Testis (tissue), 3 donors: ENCODE data around the gene MAN1A1. TPM values are rescaled to one million over a fixed set of nuclear protein-coding genes. Genes with fewer than 3 reads are reported as not detected.

Experiments used
- DNase-seq: peaks from one replicate; pipeline ENCODE4 v3.0.0-alpha.2; 2019
- H3K27ac ChIP-seq, 2 donors: fragments of 200-600 bp; sonication (generic); one replicate each; pipeline ENCODE4 v1.5.1; 2019
- H3K27me3 ChIP-seq: fragments of 200-600 bp; sonication (generic); one replicate; pipeline ENCODE4 v1.5.1; 2019
- H3K36me3 ChIP-seq: fragments of 200-600 bp; sonication (generic); one replicate; pipeline ENCODE4 v1.5.1; 2017; ENCODE audit warnings: low read depth; ENCODE audit errors: missing control alignments
- H3K4me1 ChIP-seq: fragments of 200-600 bp; sonication (generic); one replicate; pipeline ENCODE4 v1.5.1; 2019
- H3K4me3 ChIP-seq, 2 donors: fragments of 200-600 bp; sonication (generic); one replicate each; pipeline ENCODE4 v1.5.1; 2017 to 2019
- H3K9me3 ChIP-seq: fragments of 200-600 bp; sonication (generic); one replicate; pipeline ENCODE4 v1.5.1; 2017
- CTCF ChIP-seq, 3 experiments: fragments of 450-650 bp in 2 of 3; fragments of 200-600 bp in 1 of 3; sonication (generic) in 1 of 3; IDR thresholded peaks; one replicate each; pipeline ENCODE4 v1.5.1; 2016 to 2019; ENCODE audit warnings: antibody characterized with exemption in 3 of 3, mild to moderate bottlenecking in 2 of 3, moderate library complexity in 1 of 3
- POLR2A ChIP-seq: fragments of 450-650 bp; IDR thresholded peaks from one replicate; pipeline ENCODE4 v1.6.1; 2017; ENCODE audit warnings: antibody characterized with exemption, mild to moderate bottlenecking, moderate library complexity
- WGBS, 2 donors: methylation state at CpG; one replicate each; pipeline ENCODE4 v1.1.5; 2018; 5-methylcytosine and 5-hydroxymethylcytosine counted together
- intact Hi-C: fragments of 100-400 bp; cut with DNase I; formaldehyde crosslinking; loops from one replicate; pipeline ENCODE4 v1.15.1; 2023; ENCODE audit warnings: low total_unique reads
- polyA plus RNA-seq: library from polyadenylated mRNA; stranded (reverse); fragments of 350-450 nt; fragmentation: Illumina TruSeq; extraction: RNeasy Lipid Tissue Mini Kit (QIAGEN cat#74804); gene quantifications from one replicate; pipeline ENCODE4 v1.2.3, GENCODE V29; 2014; ENCODE audit warnings: low read depth, low replicate concordance; ENCODE audit not compliant: insufficient read depth
- total RNA-seq, 2 donors: library from RNA; depleted of rRNA; stranded (reverse); fragments of >200 nt; gene quantifications; one replicate each; pipeline ENCODE4 v1.2.3, GENCODE V29; 2016

MAN1A1 gene
- total and polyA plus RNA-seq, 3 donors from 2014 or later: 12.8 to 21.1 (median 15.0) TPM

- TF ChIP-seq POLR2A (no peak), CTCF (IDR thresholded peaks at IDR 0.05) (no peak)
- WGBS, 2 donors: 70 to 75% methylated on average over 3 of the region's 3 CpGs
- Histone ChIP-seq H3K4me3 (no peak overlapping the region), H3K27me3 (no peaks in the 10 kb centered on the region), H3K27ac (no peak overlapping the region), H3K9me3 (no peaks in the 10 kb centered on the region), H3K4me1 (no peaks in the 10 kb centered on the region), H3K36me3 (no peaks in the 10 kb centered on the region)
- intact Hi-C loops: no loop called here
- no peak for DNase-seq
Measured at GRCh38 chr6:119174085-119174445, 175.5 kb downstream of the MAN1A1 start.

GRCh38 chr6:119173249-119174084 lies 176.1 kb downstream of the MAN1A1 start:
- no peak overlapping the region for H3K27ac ChIP-seq
- H3K27me3 ChIP-seq: no peaks in the 10 kb centered on the region
- no peaks in the 10 kb centered on the region for H3K4me1 ChIP-seq
- intact Hi-C loops: no loop called here
- no peak overlapping the region for H3K4me3 ChIP-seq
- no peaks in the 10 kb centered on the region for H3K36me3 ChIP-seq
- TF ChIP-seq CTCF (IDR thresholded peaks at IDR 0.05): no peak
- no peak for TF ChIP-seq POLR2A
- 61 to 64% methylated on average over 6 of the region's 6 CpGs for WGBS, 2 donors
- H3K9me3 ChIP-seq: no peaks in the 10 kb centered on the region
- no peak for DNase-seq

- intact Hi-C loops: no loop called here
- H3K27ac ChIP-seq: no peak overlapping the region
- no peaks in the 10 kb centered on the region for H3K4me1 ChIP-seq
- TF ChIP-seq CTCF (IDR thresholded peaks at IDR 0.05): no peak
- TF ChIP-seq POLR2A: no peak
- H3K27me3 ChIP-seq: no peaks in the 10 kb centered on the region
- H3K4me3 ChIP-seq: no peak overlapping the region
- H3K36me3 ChIP-seq: no peaks in the 10 kb centered on the region
- WGBS, 2 donors: 67 to 77% methylated on average over 2 of the region's 2 CpGs
- no peaks in the 10 kb centered on the region for H3K9me3 ChIP-seq
- DNase-seq: no peak
Measured at GRCh38 chr6:119172824-119173223, 176.7 kb downstream of the MAN1A1 start.

- H3K36me3 ChIP-seq: no peaks in the 10 kb centered on the region
- H3K4me1 ChIP-seq: no peaks in the 10 kb centered on the region
- no peaks in the 10 kb centered on the region for H3K9me3 ChIP-seq
- H3K27ac ChIP-seq: no peak overlapping the region
- no peaks in the 10 kb centered on the region for H3K27me3 ChIP-seq
- no peak for TF ChIP-seq CTCF (IDR thresholded peaks at IDR 0.05)
- no peak for TF ChIP-seq POLR2A
- intact Hi-C loops: no loop called here
- no peak overlapping the region for H3K4me3 ChIP-seq
- DNase-seq: no peak
Measured at GRCh38 chr6:119171864-119172588, 177.5 kb downstream of the MAN1A1 start.
